Activated gamma-delta T cell (primary cell): ENCODE results near the gene ZMAT1.
"Not testable (repeated sequence)": the region's sequence is repeated elsewhere in the genome, so short reads cannot be mapped to it uniquely, and the experiment has no call there.

Source experiments
- DNase-seq: peaks from one replicate; lab custom pipeline; 2025; lab: John Stamatoyannopoulos, UW
- total RNA-seq, 2 donors: gene quantifications; one replicate each; lab custom pipeline; 2026; lab: John Stamatoyannopoulos, UW

ZMAT1 gene
- total RNA-seq: 22.6 to 27.1 reads per million in 2 donors

- DNase-seq: peak; percentile 62
These were observed at the start of gene ZMAT1 for GRCh38 chrX:101931488-101932248. Gene ZMAT1, minus strand, starts transcription at chrX:101932027. Its CDS starts 19 bp downstream, at chrX:101932008.

GRCh38 chrX:101977106-101977505 is 45.3 kb upstream of the ZMAT1 start:
- no peak for DNase-seq

- DNase-seq: no peak
These were observed 41.2 kb upstream of the ZMAT1 start for GRCh38 chrX:101973066-101973465.

DNA sequence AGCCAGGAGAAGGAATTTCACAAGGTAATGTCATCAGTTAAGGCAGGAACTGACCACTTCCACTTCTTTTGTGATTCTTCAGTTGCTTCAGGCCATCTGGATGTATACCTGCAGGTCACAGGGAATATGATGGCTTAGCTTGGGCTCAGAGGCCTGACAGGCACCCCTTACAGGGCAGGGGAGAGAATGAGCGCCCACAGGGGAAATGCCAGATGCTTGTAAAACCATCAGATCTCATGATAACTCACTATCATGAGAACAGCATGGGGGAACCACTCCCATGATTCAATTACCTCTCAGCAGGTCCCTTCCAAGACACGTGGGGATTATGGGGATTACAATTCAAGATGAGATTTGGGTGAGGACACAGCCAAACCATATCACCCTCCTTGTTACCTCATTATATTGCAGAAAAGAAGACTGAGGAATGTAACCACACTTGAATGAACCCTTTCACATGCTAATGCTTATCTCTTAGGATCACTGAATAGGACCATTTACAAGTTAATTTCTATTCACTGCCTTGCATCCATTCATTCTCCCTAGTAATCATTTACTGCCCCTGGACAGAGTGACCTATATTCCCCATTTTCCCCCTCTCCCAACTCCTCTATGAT is 33.2 kb upstream of the ZMAT1 start:
- DNase-seq: not testable (repeated sequence)

DNA sequence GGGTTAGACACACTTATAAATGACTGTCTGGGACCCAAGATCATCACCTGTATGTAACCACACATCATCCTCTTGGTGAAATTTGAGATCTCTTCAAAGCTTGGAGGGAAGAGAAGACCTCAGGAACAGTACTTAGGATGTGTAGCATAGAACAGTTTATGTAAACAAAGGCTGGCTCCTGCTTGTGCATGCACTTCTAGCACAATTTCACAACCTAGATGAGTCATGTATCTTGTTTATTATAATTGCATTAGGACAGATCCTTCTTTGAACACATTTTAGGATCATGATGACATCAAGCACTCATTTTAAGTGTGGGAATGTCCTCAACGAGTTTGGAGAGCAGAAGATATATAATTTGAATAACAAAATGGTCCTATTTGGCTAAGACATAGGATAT is 26.3 kb upstream of the ZMAT1 start:
- DNase-seq: no peak

DNA sequence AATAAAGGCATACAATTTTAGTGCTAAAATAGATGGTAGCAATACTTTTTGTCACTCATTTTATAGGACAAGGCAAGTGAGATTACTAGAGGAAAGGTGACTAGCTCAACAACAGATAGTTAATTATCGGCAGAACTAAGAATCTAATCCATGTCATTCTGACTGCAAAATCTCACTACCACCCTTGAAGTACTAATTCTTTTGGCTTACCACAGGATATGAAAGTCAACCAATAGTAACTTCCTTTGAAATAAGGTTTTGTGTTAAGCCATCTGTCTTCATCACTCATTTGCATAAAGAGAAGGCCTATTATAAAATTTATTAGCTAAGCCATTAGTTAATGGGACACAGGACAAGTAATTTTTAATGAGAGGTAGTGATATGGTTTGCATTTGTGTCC is 25.3 kb upstream of the ZMAT1 start:
- no peak for DNase-seq

- DNase-seq: no peak
These were observed 24.7 kb upstream of the ZMAT1 start for GRCh38 chrX:101956556-101956955.

DNA sequence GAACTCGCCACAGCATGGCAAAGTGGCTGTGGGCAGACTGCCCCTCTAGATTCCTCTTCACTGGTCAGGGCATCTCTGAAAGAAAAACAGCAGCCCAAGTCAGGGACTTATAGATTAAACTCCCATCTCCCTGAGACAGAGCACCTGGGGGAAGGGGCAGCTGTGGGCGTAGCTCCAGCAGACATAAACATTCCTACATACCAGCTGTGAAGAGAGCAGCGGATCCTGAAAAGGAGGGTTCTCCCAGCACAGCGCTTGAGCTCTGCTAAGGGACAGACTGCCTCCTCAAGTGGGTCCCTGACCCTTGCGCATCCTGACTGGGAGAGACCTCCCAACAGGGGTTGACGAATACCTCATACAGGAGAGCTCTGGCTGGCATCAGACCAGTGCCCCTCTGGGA is 18.8 kb upstream of the ZMAT1 start:
- no peak for DNase-seq

DNA sequence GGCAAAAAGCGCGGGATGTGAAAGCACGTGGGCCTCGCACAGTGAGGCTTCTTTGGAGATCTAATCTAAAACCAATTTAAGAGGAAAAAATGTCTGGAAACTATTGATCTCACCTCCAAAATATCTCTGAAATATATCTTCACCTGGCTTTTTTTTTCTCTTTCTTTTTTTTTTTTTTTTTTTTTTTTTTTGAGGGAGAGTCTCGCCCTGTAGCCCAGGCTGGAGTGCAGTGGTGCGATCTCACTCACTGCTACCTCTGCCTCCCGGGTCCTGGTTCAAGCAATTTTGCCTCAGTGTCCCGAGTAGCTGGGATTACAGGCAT is 383 bp upstream of the ZMAT1 start:
- no peak for DNase-seq

DNA sequence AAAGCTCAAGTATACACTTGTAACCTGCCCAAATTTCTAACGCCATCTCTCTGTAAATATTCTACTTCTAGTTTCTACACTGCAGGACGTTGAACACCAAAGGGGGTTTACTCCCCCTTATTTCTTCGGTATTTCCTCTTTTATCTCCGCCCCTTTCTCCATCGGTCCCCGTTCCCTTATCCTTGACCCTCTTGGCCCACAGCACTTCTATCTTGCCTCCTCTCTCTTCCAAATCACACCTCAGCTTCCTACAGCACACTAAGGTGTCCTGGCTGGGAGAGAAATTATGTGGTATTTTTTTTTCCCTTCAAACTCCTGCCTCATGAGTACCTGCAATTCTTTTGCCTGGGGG is 715 bp downstream of the ZMAT1 start:
- DNase-seq: no peak

GRCh38 chrX:101925733-101926132 is 6.1 kb downstream of the ZMAT1 start:
- no peak for DNase-seq

- DNase-seq: no peak
These were observed 13.1 kb downstream of the ZMAT1 start for GRCh38 chrX:101918751-101919150.

GRCh38 chrX:101906136-101906796 is 25.6 kb downstream of the ZMAT1 start:
- DNase-seq: no peak

DNA sequence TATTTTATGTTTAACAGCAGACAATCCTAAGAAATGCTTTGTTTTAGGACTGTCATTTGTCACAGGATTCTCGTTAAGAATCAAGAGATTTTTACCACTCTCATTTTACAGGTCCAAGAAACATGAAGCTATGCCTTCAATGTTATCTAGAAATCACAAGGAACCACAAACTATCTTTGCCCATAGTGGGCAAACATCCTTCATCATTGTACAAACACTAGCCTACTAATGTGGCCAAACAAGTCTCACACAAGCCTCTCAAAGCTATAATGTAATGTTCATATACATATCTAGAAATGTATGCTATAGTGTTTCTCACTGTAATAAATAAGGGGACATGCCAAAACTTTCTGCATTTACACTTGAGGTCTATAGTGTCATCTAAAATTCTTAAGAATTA is 26.8 kb downstream of the ZMAT1 start:
- no peak for DNase-seq
